Colon (tissue), 2 donors: Measurements from ENCODE around the gene EFHD1.
"Not testable (repeated sequence)": the region's sequence is repeated elsewhere in the genome, so short reads cannot be mapped to it uniquely, and the experiment has no call there.

Experiments used
- FAIRE-seq: peaks from 2 replicates; lab custom pipeline; 2012; peaks lifted over from hg19 to GRCh38; lab: Jason Lieb, UNC
- donor health status: control.
- donor health status: control.

Gene EFHD1

DNA sequence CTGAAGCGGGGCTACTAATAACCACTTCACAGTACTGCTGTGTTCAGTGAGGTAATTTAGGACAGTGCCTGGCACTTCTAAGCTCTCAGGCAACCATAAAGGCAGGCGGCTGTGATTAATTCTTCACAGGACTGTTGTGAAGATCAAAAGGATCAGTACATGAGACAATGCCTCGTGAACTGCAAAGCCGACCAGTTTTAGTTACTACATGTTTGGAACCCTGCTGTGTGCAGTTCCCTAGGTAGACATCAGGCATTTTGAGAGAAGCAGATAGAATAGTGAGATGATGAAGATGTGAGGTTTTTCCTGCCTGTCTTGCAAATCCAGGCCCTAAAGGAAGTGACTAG lies 19.1 kb downstream of the EFHD1 start:
- no peak for FAIRE-seq

DNA sequence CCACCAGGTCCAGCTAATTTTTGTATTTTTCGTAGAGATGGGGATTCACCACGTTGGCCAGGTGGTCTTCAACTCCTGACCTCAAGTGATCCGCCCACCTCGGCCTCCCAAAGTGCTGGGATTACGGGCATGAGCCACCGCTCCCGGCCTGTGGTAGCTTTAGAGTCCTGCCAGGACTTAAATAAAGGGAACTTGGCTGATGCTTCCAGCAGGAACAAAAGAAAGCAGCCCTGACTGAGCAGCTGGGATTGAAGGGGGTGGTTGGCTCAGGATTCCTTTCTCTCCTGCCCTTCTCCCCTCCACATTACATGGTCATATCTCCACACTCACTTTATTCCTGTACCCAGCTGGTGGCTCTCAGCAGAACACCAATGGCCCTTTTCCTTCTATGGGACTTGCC lies 20.0 kb downstream of the EFHD1 start:
- no peak for FAIRE-seq

DNA sequence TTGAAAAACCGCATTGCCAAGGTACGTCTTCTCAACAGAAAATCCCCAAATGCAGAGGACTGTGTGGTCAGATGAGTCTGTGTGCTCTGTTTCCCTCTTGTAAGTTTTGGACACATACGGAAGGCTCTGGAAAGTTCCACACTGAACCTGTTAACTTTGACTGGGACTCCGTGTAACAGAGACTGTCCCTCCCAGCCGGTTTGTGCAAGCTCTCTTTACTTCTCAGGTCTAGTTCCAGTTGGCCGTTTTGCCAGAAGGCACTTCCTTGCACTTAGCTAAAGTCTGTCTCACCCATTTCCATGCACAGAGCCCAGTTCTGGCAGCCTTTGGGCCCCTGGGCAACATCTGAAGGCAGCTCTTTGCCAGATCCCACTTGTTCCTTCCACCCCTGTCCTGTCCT lies 22.0 kb downstream of the EFHD1 start:
- FAIRE-seq = no peak

DNA sequence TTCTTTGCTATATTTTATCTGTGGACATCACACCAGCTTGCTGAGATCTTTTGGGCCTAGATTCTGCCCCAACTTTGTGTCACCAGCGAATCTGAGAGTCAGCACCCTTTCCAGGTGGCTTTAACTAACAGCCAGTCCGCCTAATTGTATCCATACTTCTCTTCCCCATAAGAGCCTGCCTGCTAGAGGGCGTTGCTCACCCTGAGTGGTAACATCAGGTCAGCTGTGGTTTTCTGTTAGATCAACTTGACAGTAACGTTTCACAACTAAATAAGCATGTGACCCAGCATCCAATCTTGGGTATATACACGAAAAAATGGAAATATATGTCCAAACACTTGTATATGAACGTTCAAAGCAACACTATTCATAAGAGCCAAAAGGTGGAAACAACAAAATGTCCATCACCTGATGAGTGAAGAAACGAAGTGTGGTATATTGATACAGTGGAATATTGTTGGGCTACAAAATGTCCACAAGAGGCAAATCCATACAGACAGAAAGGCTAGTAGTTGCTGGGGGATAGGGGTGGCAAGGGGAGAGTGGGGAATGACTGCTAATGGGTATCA lies 24.9 kb downstream of the EFHD1 start:
- no peak for FAIRE-seq

DNA sequence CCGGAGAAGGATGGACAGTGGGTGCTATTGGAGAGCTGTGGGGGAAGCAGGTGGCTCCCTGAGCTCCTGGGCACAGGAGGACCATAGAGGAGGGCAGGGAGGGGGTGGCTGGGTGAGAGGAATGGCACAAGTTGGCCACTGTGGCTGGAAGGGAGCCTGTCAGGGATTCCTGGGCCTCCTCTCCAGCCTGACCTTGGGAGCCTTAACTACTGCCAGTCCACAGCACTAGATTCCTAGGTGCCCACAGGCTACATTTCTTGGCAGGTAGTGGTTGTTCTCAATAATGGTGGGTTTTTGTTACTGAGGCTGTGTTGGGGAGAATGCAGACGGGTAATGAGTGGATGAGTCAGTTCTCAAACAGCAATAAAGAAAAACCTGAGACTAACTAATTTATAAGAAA lies 26.0 kb downstream of the EFHD1 start:
- FAIRE-seq = no peak

DNA sequence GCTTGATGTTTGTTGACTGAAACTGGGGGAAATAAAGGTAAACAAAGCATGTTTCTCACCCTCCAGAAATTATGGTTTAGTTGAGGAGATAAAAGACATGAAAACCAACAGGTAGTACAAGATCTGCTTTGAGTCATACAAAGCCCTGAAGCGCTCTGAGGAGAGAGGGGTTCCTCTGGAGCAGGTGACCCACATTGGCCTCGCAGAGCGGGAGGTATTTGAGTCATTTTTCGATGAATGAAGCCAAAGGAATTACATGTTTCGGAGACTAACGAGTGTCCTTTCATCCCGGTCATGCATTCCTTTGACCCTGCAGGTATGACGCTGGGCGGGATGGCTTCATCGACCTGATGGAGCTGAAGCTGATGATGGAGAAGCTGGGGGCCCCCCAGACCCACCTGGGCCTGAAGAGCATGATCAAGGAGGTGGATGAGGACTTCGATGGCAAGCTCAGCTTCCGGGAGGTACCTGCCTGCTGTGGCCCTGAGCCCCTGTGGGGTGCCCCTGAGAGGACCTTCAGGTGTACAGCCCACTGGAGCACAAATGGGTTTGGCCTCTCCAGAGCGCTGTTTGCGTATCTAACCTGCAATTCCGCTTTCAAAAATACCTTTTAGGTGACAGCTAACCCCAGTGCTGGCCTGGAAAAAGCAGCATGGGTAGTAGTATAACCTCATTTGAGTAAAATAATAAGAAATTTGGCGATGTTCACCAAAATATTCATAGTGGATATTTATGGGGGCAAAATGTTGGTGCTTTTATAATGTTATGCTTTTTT lies 29.3 kb downstream of the EFHD1 start:
- no peak for FAIRE-seq

DNA sequence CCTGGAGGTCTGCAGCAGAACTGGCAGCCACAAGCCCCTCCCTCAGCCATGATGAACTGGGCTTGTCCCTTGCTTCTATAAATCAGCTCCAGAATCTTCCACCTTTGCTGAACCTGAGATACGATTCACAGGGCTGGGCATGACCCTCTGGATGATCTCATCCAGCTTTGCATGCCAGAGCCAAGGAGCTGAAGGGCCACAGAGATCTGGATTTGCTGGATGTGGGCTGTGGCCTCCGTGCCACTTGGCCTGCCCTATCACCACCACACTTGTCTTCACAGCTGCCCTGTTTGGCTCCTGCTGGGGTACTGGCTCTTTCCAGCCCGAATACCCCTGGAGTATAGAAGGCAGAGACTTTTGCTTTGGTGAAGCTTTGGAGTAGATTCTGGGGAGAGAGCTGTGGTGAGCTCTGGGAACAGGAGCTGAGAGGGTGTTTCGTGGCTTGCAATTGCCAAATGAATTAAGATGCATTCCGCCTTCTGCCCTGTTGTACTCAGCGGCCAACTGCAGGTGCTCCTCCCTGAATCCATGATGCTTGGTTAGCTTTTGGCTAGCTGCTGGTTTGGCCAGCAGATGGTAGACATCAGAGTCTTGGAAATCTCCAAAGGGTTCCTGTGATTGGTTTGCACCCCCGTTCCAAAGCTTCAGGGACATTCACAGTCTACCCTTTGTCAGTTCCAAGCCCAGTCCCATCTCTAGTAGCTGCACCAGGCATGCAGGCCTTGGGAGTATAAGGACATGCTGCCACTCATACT lies 32.8 kb downstream of the EFHD1 start:
- FAIRE-seq = no peak

DNA sequence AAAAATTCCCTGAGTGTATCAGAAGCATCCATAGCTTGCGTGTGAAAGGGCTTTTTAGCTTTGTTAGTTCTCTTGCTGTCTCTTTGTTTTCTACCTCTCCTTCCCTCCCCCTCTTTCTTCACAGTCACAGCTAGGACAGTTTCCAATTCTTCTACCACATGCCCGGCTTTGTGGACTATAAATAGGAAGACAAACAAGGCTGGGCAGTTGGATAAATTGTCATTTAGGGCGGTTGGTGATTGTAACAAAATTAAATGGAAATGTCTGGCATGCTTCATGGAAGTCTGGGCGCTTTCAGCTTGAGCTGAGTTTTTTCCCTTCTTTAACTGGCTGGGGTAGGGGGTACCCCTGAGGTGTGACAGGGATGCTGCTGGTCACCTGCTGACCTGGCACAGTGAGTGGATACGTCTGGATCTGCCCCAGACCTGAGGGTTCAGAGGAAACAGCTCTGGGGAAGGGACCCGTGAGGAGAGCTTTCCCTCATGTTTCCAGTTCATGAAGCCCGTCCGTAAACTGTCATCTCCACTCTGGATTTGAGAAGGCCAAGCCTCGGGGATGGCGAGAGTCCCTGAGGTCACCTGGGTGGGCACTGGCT lies 34.7 kb downstream of the EFHD1 start:
- no peak for FAIRE-seq

DNA sequence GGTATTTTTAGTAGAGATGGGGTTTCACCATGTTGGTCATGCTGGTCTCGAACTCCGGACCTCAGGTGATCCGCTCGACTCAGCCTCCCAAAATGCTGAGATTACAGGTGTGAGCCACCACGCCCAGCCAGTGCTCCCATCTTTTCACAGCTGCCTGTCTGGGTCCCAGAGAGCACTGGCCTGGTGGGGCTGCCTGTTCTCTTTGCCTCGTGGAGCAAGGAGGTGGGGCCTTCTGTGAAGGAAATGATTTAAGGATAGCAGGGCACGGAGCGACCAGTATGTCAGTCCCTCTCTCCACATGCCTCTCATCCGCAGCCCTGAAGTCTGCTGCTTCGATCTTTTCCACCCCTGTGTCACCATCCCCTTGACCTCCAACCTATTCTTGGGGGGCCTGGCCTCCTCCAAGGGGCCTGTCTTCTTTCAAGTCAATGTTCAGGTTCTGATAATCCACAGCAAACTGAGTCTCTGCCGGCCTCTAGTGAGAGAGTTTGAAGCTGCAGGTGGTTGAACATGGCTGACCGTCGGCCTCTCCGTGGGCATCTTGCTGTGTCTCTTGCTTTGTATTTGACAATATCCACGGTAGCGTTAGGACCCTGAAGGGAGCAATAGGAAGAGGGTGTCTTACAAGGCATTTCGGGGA lies 35.5 kb downstream of the EFHD1 start:
- FAIRE-seq = no peak

DNA sequence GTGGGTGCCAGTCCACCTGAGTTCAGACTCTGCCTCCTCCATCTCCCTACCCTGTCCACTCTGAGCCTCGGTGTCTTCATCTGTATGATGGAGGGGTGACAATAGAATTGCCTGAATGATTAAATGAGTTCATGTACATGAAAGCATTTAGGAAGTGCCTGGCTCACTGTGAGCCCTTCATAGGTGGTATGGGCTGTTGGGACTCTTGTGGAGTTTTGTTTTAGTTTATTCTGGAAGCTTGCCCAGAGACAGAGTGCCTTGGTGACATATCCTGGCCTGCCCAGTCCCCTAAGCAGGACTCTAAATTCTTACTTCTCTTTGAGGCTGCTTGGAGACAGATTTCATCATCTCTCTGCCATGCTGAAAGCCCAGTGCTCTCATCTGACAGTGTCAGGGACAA lies 39.2 kb downstream of the EFHD1 start:
- FAIRE-seq = no peak

DNA sequence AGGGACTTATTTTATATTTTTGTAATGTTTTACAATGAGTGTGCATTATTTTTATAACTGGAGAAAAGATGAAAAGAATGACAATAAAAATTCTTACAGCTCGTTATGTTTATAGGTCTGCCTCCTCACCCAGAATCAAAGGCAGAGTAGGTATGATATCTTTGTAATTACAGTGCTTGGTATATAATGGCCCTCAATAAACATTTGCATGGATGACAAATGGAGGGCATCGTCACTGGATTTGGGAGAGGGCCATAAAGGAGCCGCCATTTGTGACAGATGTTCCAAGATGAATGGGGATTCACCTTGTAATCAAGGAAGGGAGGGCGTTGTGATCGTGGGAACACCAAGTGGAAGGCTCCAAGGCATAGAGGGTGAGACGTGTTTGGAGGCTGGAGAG lies 41.1 kb downstream of the EFHD1 start:
- FAIRE-seq = no peak

DNA sequence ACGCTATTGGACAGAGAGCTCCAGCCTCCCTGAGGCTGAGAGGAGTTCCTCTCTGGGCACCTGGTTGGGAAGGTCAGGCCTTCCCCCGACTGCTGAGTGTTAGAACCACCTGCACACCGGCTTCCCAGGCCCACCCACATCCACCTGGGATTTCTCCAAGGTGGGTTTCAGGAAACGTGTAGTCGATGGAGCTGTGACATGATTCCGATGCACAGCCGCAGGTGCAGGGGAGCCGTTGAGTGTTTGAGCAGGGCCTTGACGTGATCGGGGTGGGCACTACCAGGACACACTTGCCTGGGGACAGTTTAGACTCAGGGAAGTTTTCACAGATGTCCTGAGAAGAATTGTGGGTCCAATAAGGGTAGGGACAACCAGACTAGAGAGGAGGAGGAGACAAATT lies 42.0 kb downstream of the EFHD1 start:
- FAIRE-seq = no peak

DNA sequence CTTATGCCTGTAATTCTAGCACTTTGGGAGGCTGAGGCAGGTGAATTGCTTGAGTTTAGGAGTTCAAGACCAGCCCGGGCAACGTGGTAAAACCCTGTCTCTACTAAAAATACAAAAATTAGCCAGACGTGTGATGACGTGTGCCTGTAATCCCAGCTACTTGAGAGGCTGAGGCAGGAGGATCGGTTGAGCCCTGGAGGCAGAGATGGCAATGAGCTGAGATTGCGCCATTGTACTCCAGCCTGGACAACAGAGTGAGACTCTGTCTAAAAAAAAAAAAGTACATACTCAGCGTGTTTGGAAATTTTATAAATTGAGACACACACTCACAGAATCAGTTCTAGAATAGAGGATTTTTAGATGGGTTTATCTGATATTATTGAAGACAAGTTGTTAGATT lies 46.6 kb downstream of the EFHD1 start:
- FAIRE-seq = no peak

DNA sequence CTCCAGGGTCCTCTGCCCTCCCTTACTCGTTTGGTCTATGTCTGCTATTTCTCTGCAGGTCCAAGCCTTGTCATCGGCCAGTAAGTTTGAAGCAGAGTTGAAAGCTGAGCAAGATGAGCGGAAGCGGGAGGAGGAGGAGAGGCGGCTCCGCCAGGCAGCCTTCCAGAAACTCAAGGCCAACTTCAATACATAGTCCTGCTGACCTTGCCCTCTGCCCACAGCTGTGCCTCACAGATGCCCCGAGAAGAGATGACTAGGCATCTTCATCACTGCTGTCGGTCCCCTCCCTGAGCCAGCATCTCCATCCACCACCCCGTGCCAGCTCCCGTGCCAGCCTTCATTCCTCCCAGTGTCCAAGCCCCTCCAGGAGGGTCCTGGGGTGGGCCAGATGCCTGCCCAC lies 48.1 kb downstream of the EFHD1 start:
- FAIRE-seq = no peak

DNA sequence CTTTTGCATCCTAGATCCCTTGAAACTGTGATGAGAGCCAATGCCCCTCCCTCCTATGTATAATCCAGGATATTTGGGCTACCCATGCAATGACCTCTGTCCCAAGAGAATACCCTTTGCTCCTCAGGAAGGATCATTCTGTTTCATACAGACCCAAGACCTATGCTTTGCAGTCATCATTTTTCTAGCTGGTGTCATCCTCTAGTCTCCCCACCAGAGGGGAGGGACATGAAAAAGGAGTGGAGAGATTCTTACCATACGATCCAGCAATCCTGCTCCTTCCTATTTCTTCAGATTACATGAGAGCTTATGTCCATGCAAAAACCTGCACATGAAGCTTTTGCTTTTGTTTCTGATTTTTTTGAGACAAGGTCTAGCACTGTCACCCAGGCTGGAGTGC lies 50.0 kb downstream of the EFHD1 start:
- FAIRE-seq = no peak

DNA sequence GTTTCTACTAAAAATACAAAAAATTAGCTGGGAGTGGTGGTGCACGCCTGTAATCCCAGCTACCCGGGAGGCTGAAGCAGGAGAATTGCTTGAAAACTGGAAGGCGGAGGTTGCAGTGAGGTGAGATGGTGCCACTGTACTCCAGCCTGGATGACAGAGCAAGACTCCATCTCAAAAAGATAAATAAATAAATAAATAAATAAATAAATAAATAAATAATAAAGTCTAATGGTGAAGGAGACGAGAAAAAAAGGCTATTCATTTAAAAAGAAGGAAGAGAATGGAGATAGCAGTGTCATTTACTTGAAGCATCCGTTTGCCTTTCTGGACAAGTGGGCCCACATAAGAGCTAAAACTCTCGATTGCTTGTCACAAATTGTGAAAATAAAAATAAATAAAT lies 52.0 kb downstream of the EFHD1 start:
- FAIRE-seq = not testable (repeated sequence)

DNA sequence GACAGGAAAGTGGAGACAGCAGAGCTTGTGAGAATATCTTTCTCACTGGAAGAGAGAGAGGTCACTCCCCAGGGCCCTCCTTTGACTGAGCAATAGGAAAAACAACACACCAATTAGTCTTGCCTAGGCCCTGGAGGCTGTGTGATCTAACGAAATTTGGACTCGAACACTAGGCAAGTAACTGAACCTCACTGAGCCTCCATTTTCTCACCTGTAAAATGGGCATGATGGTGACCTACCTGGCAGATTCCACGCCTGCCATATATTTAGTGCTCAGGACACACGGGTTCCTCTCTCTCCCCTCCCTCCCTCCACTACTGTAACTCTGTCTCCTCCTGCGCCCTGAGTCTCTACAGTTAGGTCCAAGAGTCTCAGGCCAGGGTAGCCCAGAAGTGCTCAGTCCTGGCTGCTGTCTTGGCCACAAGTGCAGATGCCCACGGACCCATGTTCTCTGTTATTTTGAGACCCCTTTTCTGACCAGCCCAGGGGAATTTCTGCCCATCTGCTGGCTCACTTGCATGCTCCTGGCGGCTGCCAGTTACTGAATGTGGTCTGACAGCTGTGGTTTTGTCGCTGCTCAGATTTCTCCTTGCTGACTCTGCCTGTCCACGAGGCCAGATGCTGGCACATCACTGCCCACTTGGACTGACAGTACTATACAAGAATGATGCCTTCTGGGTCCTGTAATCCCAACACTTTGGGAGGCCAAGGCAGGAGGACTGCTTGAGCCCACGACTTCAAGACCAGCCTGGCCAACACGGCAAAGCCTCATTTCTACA lies 54.2 kb downstream of the EFHD1 start:
- no peak for FAIRE-seq

DNA sequence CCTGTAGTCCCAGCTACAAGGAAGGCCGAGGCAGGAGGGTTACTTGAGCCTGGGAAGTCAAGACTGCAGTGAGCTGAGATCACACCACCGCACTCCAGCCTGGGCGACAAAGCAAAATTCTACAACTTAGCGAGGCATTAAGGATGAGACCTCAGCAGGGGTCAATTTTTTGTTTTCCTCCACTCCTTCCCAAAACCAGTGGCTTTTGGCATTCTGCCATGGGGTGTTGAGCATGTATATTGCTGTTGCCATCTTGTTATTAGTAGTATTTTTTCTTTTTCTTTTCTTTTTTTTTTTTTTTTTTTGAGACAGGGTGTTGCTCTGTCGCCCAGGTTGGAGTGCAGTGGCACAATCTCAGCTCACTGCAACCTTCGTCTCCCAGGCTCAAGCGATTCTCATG lies 54.8 kb downstream of the EFHD1 start:
- FAIRE-seq = no peak

DNA sequence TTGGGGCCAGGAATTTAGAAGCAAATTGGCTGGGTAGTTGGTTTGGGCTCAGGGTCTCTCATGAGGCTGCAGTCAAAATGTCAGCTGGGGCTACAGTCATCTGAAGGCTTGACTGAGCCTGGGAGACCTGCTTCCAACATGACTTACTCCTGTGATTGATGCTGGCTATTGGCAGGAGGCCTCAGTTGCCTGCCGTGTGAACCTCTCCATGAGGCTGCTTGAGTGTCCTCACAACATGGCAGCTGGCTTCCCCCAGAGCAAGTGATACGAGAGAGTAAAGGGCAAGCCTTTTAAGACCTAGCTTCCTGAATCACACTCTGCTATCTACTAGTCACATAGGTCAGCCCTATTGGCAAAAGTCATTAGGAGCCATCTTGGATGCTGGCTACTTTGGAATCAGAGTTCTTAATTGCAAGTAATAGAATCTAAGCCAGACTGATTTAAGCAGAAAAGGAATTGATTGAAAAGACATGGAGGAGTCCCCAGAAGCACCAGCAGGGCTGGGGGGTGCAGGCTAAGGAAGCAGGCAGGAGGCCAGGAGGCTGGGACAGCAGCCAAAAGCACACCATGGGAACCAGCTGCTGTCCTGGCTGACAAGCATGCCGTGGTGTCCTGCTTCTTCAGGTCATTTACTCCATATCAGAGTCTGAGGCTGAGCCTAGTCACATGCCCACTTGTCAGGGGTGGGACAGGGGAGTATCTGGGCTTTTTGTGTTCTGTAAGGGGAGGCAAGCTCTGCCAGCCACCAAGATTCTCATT lies 55.9 kb downstream of the EFHD1 start:
- FAIRE-seq = no peak

DNA sequence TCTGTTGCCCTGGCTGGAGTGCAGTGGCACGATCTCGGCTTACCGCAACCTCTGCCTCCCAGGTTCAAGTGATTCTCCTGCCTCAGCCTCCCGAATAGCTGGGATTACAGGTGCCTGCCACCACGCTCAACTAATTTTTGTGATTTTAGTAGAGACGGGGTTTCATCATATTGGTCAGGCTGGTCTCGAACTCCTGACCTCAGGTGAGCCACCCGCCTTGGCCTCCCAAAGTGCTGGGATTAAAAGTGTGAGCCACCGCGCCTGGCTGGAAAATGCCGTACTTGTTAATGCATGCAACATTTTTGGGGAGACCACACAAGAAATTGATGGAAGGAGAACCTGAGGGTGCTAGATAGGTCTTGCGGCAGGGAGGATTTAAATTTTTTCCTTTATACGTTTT lies 57.7 kb downstream of the EFHD1 start:
- not testable (repeated sequence) for FAIRE-seq

DNA sequence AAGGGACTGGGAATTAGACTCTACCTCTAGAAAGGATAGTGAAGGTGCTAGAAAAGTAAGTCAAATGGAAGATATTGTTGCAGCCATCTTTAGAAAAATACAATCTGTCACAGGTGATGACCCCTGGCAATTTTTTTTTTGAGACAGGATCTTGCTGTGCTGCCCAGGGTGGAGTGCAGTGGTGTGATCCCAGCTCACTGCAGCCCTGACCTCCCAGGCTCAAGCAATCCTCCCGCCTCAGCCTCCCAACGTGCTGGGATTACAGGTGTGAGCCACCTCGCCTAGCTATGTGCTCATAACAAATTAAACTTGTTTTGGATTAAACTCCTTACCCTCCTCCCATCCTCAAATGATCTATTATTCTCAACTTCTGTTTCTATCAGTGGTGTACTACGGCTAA lies 59.9 kb downstream of the EFHD1 start:
- no peak for FAIRE-seq
